BJ (cell line): ENCODE results near the gene HSD3B7. TPM values are rescaled to one million over a fixed set of nuclear protein-coding genes. Genes with fewer than 3 reads are reported as not detected.

Experiments used
- CTCF ChIA-PET: fragments of 350-600 bp; formaldehyde crosslinking; extraction: SDS; loops from one replicate; lab custom pipeline; 2021; ENCODE audit warnings: antibody characterized with exemption, inconsistent platforms; lab: Yijun Ruan, JAX
- POLR2A ChIA-PET: fragments of 300-600 bp; sonication (Branson Sonifier 250); formaldehyde crosslinking; extraction: SDS; loops from one replicate; lab custom pipeline; 2021; ENCODE audit warnings: antibody characterized with exemption; lab: Charles Lee
- DNase-seq: peaks from one replicate; pipeline ENCODE4 v3.0.0-alpha.2; 2011; ENCODE audit warnings: low read depth
- H3K27me3 ChIP-seq: 2 replicates; pipeline ENCODE4 v1.6.0; 2011; ENCODE audit warnings: low read length; ENCODE audit not compliant: control insufficient read depth, insufficient read depth
- H3K36me3 ChIP-seq: 2 replicates; pipeline ENCODE4 v1.5.1; 2011; ENCODE audit warnings: low read length; ENCODE audit not compliant: control insufficient read depth, insufficient read depth
- H3K4me3 ChIP-seq: 2 replicates; pipeline ENCODE4 v1.5.1; 2011; ENCODE audit warnings: low read depth, mild to moderate bottlenecking, control low read depth, low read length
- CTCF ChIP-seq: IDR thresholded peaks from 2 replicates; pipeline ENCODE4 v1.5.1; 2011; ENCODE audit warnings: low read depth, mild to moderate bottlenecking, control low read depth, inconsistent platforms, low read length, moderate library complexity; ENCODE audit not compliant: insufficient read depth
- polyA plus RNA-seq: library from polyadenylated mRNA; depleted of rRNA; stranded (reverse); fragments of >200 nt; gene quantifications from 2 replicates; pipeline ENCODE4 v1.2.3, GENCODE V29; 2011

The HSD3B7 gene
- polyA plus RNA-seq, 1 experiment, result 25.0 TPM

GRCh38 chr16:31005350-31006085, 20.5 kb downstream of the HSD3B7 start:
- no peak for TF ChIP-seq CTCF
- no peak for DNase-seq
- Histone ChIP-seq H3K4me3 (no peak overlapping the region), H3K36me3 (no peaks in the 10 kb centered on the region), H3K27me3 (no peaks in the 10 kb centered on the region)
- ChIA-PET CTCF (no interaction called here), POLR2A (no interaction called here)

- Histone ChIP-seq H3K36me3 (no peaks in the 10 kb centered on the region), H3K27me3 (no peaks in the 10 kb centered on the region), H3K4me3 (no peak overlapping the region)
- no peak for TF ChIP-seq CTCF
- DNase-seq, result no peak
- ChIA-PET POLR2A (no interaction called here), CTCF (no interaction called here)
These were observed 21.0 kb downstream of the HSD3B7 start for GRCh38 chr16:31006086-31006385.

GRCh38 chr16:31006589-31006988, 21.6 kb downstream of the HSD3B7 start:
- TF ChIP-seq CTCF, result no peak
- Histone ChIP-seq H3K27me3 (no peaks in the 10 kb centered on the region), H3K4me3 (no peak overlapping the region), H3K36me3 (no peaks in the 10 kb centered on the region)
- POLR2A ChIA-PET, result no interaction called here
- CTCF ChIA-PET, result no interaction called here
- DNase-seq, result no peak

GRCh38 chr16:31007684-31008083, 22.7 kb downstream of the HSD3B7 start:
- Histone ChIP-seq H3K36me3 (no peaks in the 10 kb centered on the region), H3K4me3 (no peak overlapping the region), H3K27me3 (no peaks in the 10 kb centered on the region)
- no peak for DNase-seq
- no peak for TF ChIP-seq CTCF
- ChIA-PET CTCF (no interaction called here), POLR2A (interaction anchor here (1.1 kb wide), 1 partner anchor 9 kb away, joined by 3 read pairs; no protein-coding TSS in a partner anchor)

DNA sequence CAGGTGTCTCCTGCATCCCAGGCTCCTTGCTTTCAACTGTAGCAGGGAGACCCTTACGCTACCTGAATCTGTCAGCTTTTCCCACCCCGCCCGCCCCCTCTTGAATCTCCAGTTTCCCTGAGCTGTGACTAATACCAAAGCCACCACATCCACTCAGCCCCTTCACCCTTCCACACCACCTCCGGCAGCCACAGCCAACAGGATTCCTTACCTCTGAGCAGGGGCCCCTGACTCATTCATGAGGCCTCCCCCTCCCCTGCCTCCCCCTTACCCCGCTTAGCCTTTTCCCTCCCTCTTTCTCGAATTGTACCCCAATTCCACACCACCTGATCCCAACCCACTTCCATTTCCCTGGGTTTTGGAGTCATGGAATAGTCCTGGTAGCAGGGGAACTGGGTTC, 23.1 kb downstream of the HSD3B7 start:
- no peak for DNase-seq
- ChIA-PET POLR2A (interaction anchor here (1.1 kb wide), 1 partner anchor 10 kb away, joined by 3 read pairs; no protein-coding TSS in a partner anchor), CTCF (interaction anchor here (1.2 kb wide), 1 partner anchor 9 kb away, joined by 6 read pairs; no protein-coding TSS in a partner anchor)
- Histone ChIP-seq H3K4me3 (no peak overlapping the region), H3K27me3 (no peaks in the 10 kb centered on the region), H3K36me3 (no peaks in the 10 kb centered on the region)
- no peak for TF ChIP-seq CTCF
